GM23248 (cell line): ENCODE results near the gene KATNA1. TPM values are rescaled to one million over a fixed set of nuclear protein-coding genes. Genes with fewer than 3 reads are reported as not detected.

Experiments
- DNase-seq: peaks from one replicate; pipeline ENCODE4 v3.0.0-alpha.2; 2015
- H2AFZ ChIP-seq: fragments of 200-600 bp; sonication (generic); 2 replicates; pipeline ENCODE4 v1.6.1; 2016; ENCODE audit warnings: antibody characterized with exemption
- H3F3A ChIP-seq: fragments of 200-600 bp; sonication (generic); 2 replicates; pipeline ENCODE4 v1.6.1; 2016; ENCODE audit warnings: mild to moderate bottlenecking, antibody characterized with exemption, mixed run types; ENCODE audit not compliant: insufficient read depth
- H3K27ac ChIP-seq: fragments of 200-600 bp; sonication (generic); 2 replicates; pipeline ENCODE4 v1.5.1; 2016; ENCODE audit warnings: mild to moderate bottlenecking
- H3K27me3 ChIP-seq: fragments of 200-600 bp; sonication (generic); replicated peaks from 2 replicates; pipeline ENCODE4 v1.6.1; 2016; ENCODE audit warnings: mild to moderate bottlenecking; ENCODE audit not compliant: insufficient read depth
- H3K36me3 ChIP-seq: fragments of 200-600 bp; sonication (generic); 2 replicates; pipeline ENCODE4 v1.6.1; 2016; ENCODE audit warnings: low read depth, mild to moderate bottlenecking
- H3K4me1 ChIP-seq: fragments of 200-600 bp; sonication (generic); 2 replicates; pipeline ENCODE4 v1.6.1; 2016; ENCODE audit warnings: mild to moderate bottlenecking; ENCODE audit not compliant: insufficient read depth
- H3K4me2 ChIP-seq: fragments of 200-600 bp; sonication (generic); one replicate; pipeline ENCODE4 v1.6.1; 2016; ENCODE audit warnings: mild to moderate bottlenecking; ENCODE audit not compliant: unreplicated experiment
- H3K4me3 ChIP-seq: fragments of 200-600 bp; sonication (generic); 2 replicates; pipeline ENCODE4 v1.5.1; 2016; ENCODE audit warnings: mild to moderate bottlenecking
- H3K79me2 ChIP-seq: fragments of 200-600 bp; sonication (generic); 2 replicates; pipeline ENCODE4 v1.6.1; 2016; ENCODE audit warnings: mild to moderate bottlenecking; ENCODE audit not compliant: insufficient read depth
- H3K9ac ChIP-seq: fragments of 200-600 bp; sonication (generic); 2 replicates; pipeline ENCODE4 v1.6.1; 2016; ENCODE audit warnings: mild to moderate bottlenecking
- H3K9me2 ChIP-seq: fragments of 200-600 bp; sonication (generic); 2 replicates; pipeline ENCODE4 v1.6.1; 2016; ENCODE audit warnings: mixed run types, mild to moderate bottlenecking, moderate library complexity; ENCODE audit not compliant: insufficient read depth
- H3K9me3 ChIP-seq: fragments of 200-600 bp; sonication (generic); one replicate; pipeline ENCODE4 v1.6.1; 2017; ENCODE audit warnings: low read depth
- H4K20me1 ChIP-seq: fragments of 200-600 bp; sonication (generic); 2 replicates; pipeline ENCODE4 v1.6.0; 2016; ENCODE audit not compliant: insufficient read depth
- EZH2 ChIP-seq: fragments of 200-600 bp; sonication (generic); IDR thresholded peaks from 2 replicates; pipeline ENCODE4 v1.6.1; 2018; ENCODE audit warnings: antibody characterized with exemption, mild to moderate bottlenecking; ENCODE audit not compliant: insufficient read depth, poor library complexity, severe bottlenecking
- EZH2phosphoT487 ChIP-seq: fragments of 200-600 bp; sonication (generic); IDR thresholded peaks from 2 replicates; pipeline ENCODE4 v1.6.1; 2018; ENCODE audit warnings: antibody characterized with exemption, moderate library complexity, mild to moderate bottlenecking, low read depth; ENCODE audit not compliant: insufficient read depth
- WGBS, 2 experiments: methylation state at CpG; one replicate each; pipeline ENCODE4 v1.1.6; 2015 to 2017; ENCODE audit warnings: low lambda C conversion rate in 2 of 2, low coverage in 1 of 2; ENCODE audit errors: missing lambda C conversion rate in 2 of 2; 5-methylcytosine and 5-hydroxymethylcytosine counted together
- in situ Hi-C: fragments of 300-500 bp; cut with MboI; formaldehyde crosslinking; loops from 2 replicates; pipeline ENCODE4 v1.15.0; 2020
- polyA plus RNA-seq: library from polyadenylated mRNA; unstranded; fragments of >200 nt; fragmentation: Nextera tagmentation; extraction: Ambion mirVana; gene quantifications from 2 replicates; pipeline ENCODE4 v1.2.1, GENCODE V29; 2016
- total RNA-seq: library from RNA; depleted of rRNA; stranded (reverse); fragments of >200 nt; shearing (Covaris generic); gene quantifications from 2 replicates; pipeline ENCODE4 v1.2.3, GENCODE V29; 2014

The KATNA1 gene
- total and polyA plus RNA-seq, 2 experiments from 2014 or later, result 27.1 to 30.9 TPM

DNA sequence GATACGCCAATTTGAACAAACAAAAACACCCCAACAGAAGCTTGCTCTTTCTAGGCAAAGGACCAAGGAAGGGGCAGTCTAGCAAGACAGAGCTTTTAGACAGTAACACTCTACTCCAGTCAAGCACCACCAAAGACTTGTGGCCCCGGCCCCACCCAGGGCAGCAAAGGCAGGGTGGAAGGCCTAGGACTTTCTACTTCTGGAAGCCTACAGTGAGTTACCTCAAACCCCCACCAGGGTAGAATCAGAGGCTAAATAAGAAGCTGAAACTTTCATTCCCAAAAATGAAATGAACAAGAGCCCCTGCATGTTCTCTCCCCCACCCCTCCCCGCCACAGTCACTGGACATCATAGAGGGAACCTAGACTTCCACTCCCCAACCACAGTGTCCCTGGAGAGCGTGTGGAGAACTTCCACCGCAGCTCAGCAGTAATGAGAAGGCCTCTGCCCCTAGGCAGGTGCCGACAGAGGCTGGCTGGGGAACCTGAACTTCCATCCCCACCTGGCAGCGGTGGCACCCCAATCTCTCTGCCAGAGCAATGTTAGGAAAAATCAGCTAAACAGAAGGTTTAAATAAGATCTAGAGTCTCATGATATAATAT is 40.0 kb downstream of the KATNA1 start:
- H3K27ac ChIP-seq, result no peak overlapping the region
- H3K27me3 ChIP-seq, result no peaks in the 10 kb centered on the region
- peaks cover 3% of the 10 kb centered on the region; the same call in 1 of the 2 replicates for H3K36me3 ChIP-seq
- H2AFZ ChIP-seq, result no peak overlapping the region
- DNase-seq, result no peak
- no peak overlapping the region for H3K4me2 ChIP-seq
- 93 to 97% methylated on average over 6 to 7 of the region's 7 CpGs for WGBS, 2 experiments
- no peak overlapping the region for H3K4me3 ChIP-seq
- H4K20me1 ChIP-seq, result 0 out of 2 replicates have a peak, but pooled peaks cover 3% of the 10 kb centered on the region
- no peaks in the 10 kb centered on the region for H3K9me3 ChIP-seq
- peaks cover 42% of the 10 kb centered on the region for H3K79me2 ChIP-seq
- no peaks in the 10 kb centered on the region for H3F3A ChIP-seq
- no peak for TF ChIP-seq EZH2phosphoT487
- no peak for TF ChIP-seq EZH2
- in situ Hi-C loops, result no loop called here
- H3K9me2 ChIP-seq, result no peaks in the 10 kb centered on the region
- H3K4me1 ChIP-seq, result no peaks in the 10 kb centered on the region
- no peak overlapping the region for H3K9ac ChIP-seq

DNA sequence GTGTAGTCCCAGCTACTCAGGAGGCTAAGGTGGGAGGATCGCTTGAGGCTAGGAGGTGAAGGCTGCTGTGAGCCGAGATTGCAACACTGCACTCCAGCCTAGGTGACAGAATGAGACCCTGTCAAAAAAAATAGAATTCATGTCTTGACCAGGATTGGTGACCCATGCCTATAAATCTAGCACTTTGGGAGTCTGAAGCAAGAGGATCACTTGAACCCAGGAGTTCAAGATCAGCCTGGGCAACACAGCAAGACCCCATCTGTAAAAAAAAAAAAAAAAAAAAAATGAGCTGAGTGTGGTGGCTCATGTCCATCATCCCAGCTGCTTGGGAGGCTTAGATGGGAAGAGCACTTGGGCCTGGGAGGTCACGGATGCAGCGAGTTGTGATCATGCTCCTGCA is 48.0 kb downstream of the KATNA1 start:
- Histone ChIP-seq H3K9ac (no peak overlapping the region), H3F3A (0 out of 2 replicates have a peak, but pooled peaks cover 3% of the 10 kb centered on the region), H3K36me3 (peaks cover 26% of the 10 kb centered on the region), H3K4me3 (no peak overlapping the region), H3K79me2 (peaks cover 9% of the 10 kb centered on the region), H3K27me3 (no peaks in the 10 kb centered on the region), H2AFZ (no peak overlapping the region), H3K27ac (no peak overlapping the region), H3K9me3 (no peaks in the 10 kb centered on the region), H3K9me2 (no peaks in the 10 kb centered on the region), H3K4me1 (no peaks in the 10 kb centered on the region), H4K20me1 (no peaks in the 10 kb centered on the region), H3K4me2 (no peak overlapping the region)
- DNase-seq, result no peak
- in situ Hi-C loops, result no loop called here
- TF ChIP-seq EZH2phosphoT487, result no peak
- no peak for TF ChIP-seq EZH2
- WGBS, 2 experiments, result 98 to 100% methylated on average over 4 of the region's 4 CpGs

DNA sequence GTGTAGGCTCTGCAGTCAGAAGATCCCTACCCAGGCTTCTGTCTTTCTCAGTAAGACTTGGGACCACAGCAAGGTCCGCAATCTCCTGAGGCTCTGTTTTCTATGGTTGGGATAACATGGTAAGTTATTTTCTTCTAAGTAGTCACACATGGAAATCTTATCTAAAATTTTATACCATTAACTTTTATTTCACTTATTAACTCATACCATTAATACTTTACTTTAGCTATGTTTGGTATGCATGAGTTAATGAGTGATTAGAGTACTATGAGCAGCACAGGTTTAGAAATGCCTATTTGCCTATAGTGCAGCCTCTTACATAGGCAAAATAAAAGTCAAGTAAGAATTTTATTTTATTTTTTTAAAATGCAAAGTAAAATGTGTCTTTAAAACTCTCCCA is 55.1 kb downstream of the KATNA1 start:
- 0 out of 2 replicates have a peak, but pooled peaks cover 5% of the 10 kb centered on the region for H3F3A ChIP-seq
- H3K4me3 ChIP-seq, result no peak overlapping the region
- no peaks in the 10 kb centered on the region for H4K20me1 ChIP-seq
- H3K9ac ChIP-seq, result no peak overlapping the region
- H2AFZ ChIP-seq, result no peak overlapping the region
- TF ChIP-seq EZH2, result no peak
- TF ChIP-seq EZH2phosphoT487, result no peak
- H3K27me3 ChIP-seq, result no peaks in the 10 kb centered on the region
- in situ Hi-C loops, result no loop called here
- H3K9me3 ChIP-seq, result no peaks in the 10 kb centered on the region
- no peak for DNase-seq
- 93 to 95% methylated on average over 1 of the region's 1 CpG for WGBS, 2 experiments
- no peak overlapping the region for H3K4me2 ChIP-seq
- H3K27ac ChIP-seq, result no peak overlapping the region
- H3K79me2 ChIP-seq, result no peaks in the 10 kb centered on the region
- no peaks in the 10 kb centered on the region for H3K9me2 ChIP-seq
- no peaks in the 10 kb centered on the region for H3K4me1 ChIP-seq
- peaks cover 65% of the 10 kb centered on the region for H3K36me3 ChIP-seq

DNA sequence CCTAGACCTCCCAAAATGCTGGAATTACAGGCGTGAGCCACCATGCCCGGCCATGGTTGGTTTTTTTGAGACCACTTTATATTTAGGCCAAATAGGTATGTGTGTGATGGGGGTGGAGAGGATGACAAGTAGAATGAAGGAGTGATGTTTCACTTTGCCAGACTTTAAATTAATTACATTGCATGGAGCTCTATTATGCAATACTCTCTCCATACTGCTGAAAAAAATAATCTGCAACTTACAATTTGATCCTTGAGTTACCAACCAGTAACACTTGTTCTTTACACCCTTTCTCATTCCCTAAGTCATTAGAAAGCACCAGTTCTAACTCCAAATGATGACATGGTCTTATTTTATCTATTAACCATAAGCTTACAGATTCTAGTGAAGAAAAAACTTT is 55.5 kb downstream of the KATNA1 start:
- H3K4me3 ChIP-seq, result no peak overlapping the region
- H3K9me3 ChIP-seq, result no peaks in the 10 kb centered on the region
- no peak overlapping the region for H2AFZ ChIP-seq
- no peak overlapping the region for H3K9ac ChIP-seq
- WGBS, 2 experiments, result 76 to 88% methylated on average over 2 of the region's 2 CpGs
- no peaks in the 10 kb centered on the region for H3K27me3 ChIP-seq
- no peak overlapping the region for H3K4me2 ChIP-seq
- no peak overlapping the region for H3K27ac ChIP-seq
- TF ChIP-seq EZH2, result no peak
- TF ChIP-seq EZH2phosphoT487, result no peak
- in situ Hi-C loops, result no loop called here
- H3K36me3 ChIP-seq, result peaks cover 62% of the 10 kb centered on the region
- 0 out of 2 replicates have a peak, but pooled peaks cover 5% of the 10 kb centered on the region for H3F3A ChIP-seq
- no peak for DNase-seq
- H3K4me1 ChIP-seq, result no peaks in the 10 kb centered on the region
- no peaks in the 10 kb centered on the region for H3K9me2 ChIP-seq
- no peaks in the 10 kb centered on the region for H4K20me1 ChIP-seq
- no peaks in the 10 kb centered on the region for H3K79me2 ChIP-seq

DNA sequence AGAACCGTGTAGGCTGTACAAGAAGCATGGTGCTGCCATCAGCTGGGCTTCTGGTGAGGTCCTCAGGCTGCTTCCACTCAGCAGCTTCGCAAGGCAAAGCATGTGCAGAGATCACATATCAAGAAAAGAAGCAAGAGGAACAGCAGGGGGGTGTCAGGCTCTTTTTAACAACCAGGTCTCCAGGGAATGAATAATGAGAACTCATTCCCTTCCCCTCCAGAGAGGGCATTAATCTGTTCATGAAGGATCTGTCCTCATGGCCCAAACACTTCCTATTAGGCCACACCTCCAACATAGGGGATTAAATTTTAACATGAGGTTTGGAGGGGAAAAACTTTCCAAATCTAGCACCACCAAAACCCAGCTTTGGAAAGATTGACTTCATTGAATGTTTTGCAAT is 62.4 kb downstream of the KATNA1 start:
- no peaks in the 10 kb centered on the region for H3K27me3 ChIP-seq
- H3F3A ChIP-seq, result no peaks in the 10 kb centered on the region
- no peak for DNase-seq
- peaks cover 20% of the 10 kb centered on the region for H3K36me3 ChIP-seq
- no peaks in the 10 kb centered on the region for H3K4me1 ChIP-seq
- H3K9me3 ChIP-seq, result no peaks in the 10 kb centered on the region
- H3K79me2 ChIP-seq, result no peaks in the 10 kb centered on the region
- TF ChIP-seq EZH2phosphoT487, result no peak
- TF ChIP-seq EZH2, result no peak
- WGBS, 2 experiments, result 96 to 97% methylated on average over 2 of the region's 2 CpGs
- H3K9me2 ChIP-seq, result no peaks in the 10 kb centered on the region
- H3K27ac ChIP-seq, result no peak overlapping the region
- H3K9ac ChIP-seq, result no peak overlapping the region
- no peak overlapping the region for H2AFZ ChIP-seq
- H4K20me1 ChIP-seq, result no peaks in the 10 kb centered on the region
- in situ Hi-C loops, result no loop called here
- H3K4me2 ChIP-seq, result no peak overlapping the region
- H3K4me3 ChIP-seq, result no peak overlapping the region
